ENCODE data around the gene KIAA1191.

The KIAA1191 gene

GRCh38 chr5:176384366-176384930, 22.9 kb upstream of the KIAA1191 start:
- TF ChIP-seq, protein P1, sequence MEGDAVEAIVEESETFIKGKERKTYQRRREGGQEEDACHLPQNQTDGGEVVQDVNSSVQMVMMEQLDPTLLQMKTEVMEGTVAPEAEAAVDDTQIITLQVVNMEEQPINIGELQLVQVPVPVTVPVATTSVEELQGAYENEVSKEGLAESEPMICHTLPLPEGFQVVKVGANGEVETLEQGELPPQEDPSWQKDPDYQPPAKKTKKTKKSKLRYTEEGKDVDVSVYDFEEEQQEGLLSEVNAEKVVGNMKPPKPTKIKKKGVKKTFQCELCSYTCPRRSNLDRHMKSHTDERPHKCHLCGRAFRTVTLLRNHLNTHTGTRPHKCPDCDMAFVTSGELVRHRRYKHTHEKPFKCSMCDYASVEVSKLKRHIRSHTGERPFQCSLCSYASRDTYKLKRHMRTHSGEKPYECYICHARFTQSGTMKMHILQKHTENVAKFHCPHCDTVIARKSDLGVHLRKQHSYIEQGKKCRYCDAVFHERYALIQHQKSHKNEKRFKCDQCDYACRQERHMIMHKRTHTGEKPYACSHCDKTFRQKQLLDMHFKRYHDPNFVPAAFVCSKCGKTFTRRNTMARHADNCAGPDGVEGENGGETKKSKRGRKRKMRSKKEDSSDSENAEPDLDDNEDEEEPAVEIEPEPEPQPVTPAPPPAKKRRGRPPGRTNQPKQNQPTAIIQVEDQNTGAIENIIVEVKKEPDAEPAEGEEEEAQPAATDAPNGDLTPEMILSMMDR (IDR thresholded peaks at IDR 0.05; ENCODE audit: insufficient read depth, low read length), result no peak
- no peak for TF ChIP-seq POLR2AphosphoS5 (IDR thresholded peaks at IDR 0.05; ENCODE audit: low read depth)
- no peak overlapping the region for H3K27ac ChIP-seq (replicated peaks)
- H3K27me3 ChIP-seq (ENCODE audit: insufficient read depth, poor library complexity, severe bottlenecking), result no peaks in the 10 kb centered on the region
- no peak for DNase-seq (ENCODE audit: low read depth in 1 of 2, low spot score in 1 of 2)
- H3K4me3 ChIP-seq (replicated peaks; ENCODE audit: insufficient read depth, low read length), result no peak overlapping the region

- DNase-seq (ENCODE audit: low read depth in 1 of 2, low spot score in 1 of 2), result no peak
These were observed 22.4 kb upstream of the KIAA1191 start for GRCh38 chr5:176383961-176384360.

DNA sequence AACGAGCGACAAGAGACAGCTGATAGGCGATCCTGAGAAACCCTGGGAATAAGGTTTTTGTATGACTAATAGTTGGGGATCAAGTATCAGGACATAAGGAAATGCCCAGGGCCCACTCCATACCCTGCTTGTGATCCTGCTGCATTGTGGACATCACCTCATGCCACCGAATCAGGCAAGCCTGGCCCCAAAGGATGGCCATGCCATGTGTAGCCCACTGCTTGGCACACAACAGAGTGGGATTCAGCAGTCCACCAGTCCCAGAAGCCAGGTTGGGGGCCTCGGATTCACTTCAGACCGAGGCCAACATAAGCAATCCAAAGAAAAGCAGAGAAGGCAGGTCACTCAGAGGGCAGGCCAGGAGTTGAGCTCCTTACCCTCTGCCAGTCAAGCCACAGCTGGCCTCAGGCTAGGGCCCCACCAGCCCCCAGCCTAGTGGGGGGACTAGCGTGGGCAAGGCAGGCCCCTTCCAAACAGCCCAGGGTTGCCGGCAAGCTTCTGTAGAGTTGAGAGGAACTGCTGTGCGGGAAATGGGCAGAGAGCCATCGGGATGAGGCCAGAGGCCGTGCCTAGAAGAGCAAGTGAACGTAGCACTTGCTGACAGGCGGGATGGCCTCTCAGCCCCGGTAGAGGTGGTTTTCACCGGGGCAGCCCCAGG, 21.8 kb upstream of the KIAA1191 start:
- Histone ChIP-seq H3K4me3 (replicated peaks; ENCODE audit: insufficient read depth, low read length) (no peak overlapping the region), H3K27ac (replicated peaks) (no peak overlapping the region), H3K27me3 (ENCODE audit: insufficient read depth, poor library complexity, severe bottlenecking) (no peaks in the 10 kb centered on the region)
- DNase-seq (ENCODE audit: low read depth in 1 of 2, low spot score in 1 of 2), result no peak
- peak; percentile 38; the same call in 1 of the 2 replicates for TF ChIP-seq POLR2AphosphoS5 (IDR thresholded peaks at IDR 0.05; ENCODE audit: low read depth)
- TF ChIP-seq, protein P2, sequence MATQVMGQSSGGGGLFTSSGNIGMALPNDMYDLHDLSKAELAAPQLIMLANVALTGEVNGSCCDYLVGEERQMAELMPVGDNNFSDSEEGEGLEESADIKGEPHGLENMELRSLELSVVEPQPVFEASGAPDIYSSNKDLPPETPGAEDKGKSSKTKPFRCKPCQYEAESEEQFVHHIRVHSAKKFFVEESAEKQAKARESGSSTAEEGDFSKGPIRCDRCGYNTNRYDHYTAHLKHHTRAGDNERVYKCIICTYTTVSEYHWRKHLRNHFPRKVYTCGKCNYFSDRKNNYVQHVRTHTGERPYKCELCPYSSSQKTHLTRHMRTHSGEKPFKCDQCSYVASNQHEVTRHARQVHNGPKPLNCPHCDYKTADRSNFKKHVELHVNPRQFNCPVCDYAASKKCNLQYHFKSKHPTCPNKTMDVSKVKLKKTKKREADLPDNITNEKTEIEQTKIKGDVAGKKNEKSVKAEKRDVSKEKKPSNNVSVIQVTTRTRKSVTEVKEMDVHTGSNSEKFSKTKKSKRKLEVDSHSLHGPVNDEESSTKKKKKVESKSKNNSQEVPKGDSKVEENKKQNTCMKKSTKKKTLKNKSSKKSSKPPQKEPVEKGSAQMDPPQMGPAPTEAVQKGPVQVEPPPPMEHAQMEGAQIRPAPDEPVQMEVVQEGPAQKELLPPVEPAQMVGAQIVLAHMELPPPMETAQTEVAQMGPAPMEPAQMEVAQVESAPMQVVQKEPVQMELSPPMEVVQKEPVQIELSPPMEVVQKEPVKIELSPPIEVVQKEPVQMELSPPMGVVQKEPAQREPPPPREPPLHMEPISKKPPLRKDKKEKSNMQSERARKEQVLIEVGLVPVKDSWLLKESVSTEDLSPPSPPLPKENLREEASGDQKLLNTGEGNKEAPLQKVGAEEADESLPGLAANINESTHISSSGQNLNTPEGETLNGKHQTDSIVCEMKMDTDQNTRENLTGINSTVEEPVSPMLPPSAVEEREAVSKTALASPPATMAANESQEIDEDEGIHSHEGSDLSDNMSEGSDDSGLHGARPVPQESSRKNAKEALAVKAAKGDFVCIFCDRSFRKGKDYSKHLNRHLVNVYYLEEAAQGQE (IDR thresholded peaks at IDR 0.05; ENCODE audit: insufficient replicate concordance, low read depth), result no peak

More at GRCh38 chr5:176383961-176384360, 22.4 kb upstream of the KIAA1191 start:
- no peak overlapping the region for H3K27ac ChIP-seq (replicated peaks)
- no peak overlapping the region for H3K4me3 ChIP-seq (replicated peaks; ENCODE audit: insufficient read depth, low read length)
- no peaks in the 10 kb centered on the region for H3K27me3 ChIP-seq (ENCODE audit: insufficient read depth, poor library complexity, severe bottlenecking)
- TF ChIP-seq, protein P1 (IDR thresholded peaks at IDR 0.05; ENCODE audit: insufficient read depth, low read length), result no peak
- TF ChIP-seq POLR2AphosphoS5 (IDR thresholded peaks at IDR 0.05; ENCODE audit: low read depth), result no peak
- TF ChIP-seq, protein P2 (IDR thresholded peaks at IDR 0.05; ENCODE audit: insufficient replicate concordance, low read depth), result no peak
- no peak for TF ChIP-seq GABPA (IDR thresholded peaks at IDR 0.05; ENCODE audit: low read depth)
- TF ChIP-seq SPI1 (IDR thresholded peaks at IDR 0.05; ENCODE audit: borderline replicate concordance, low read depth), result no peak

- DNase-seq (ENCODE audit: low read depth in 1 of 2, low spot score in 1 of 2), result no peak
- Histone ChIP-seq H3K27me3 (ENCODE audit: insufficient read depth, poor library complexity, severe bottlenecking) (no peaks in the 10 kb centered on the region), H3K4me3 (replicated peaks; ENCODE audit: insufficient read depth, low read length) (no peak overlapping the region), H3K27ac (replicated peaks) (no peak overlapping the region)
- TF ChIP-seq SPI1 (IDR thresholded peaks at IDR 0.05; ENCODE audit: borderline replicate concordance, low read depth) (no peak), POLR2AphosphoS5 (IDR thresholded peaks at IDR 0.05; ENCODE audit: low read depth) (no peak), GABPA (IDR thresholded peaks at IDR 0.05; ENCODE audit: low read depth) (no peak)
- TF ChIP-seq, protein P1 (IDR thresholded peaks at IDR 0.05; ENCODE audit: insufficient read depth, low read length), result no peak
- TF ChIP-seq, protein P2 (IDR thresholded peaks at IDR 0.05; ENCODE audit: insufficient replicate concordance, low read depth), result no peak
These were observed 21.2 kb upstream of the KIAA1191 start for GRCh38 chr5:176382721-176383120.
